ENCODE measurements around the gene BMP5.

Gene BMP5

DNA sequence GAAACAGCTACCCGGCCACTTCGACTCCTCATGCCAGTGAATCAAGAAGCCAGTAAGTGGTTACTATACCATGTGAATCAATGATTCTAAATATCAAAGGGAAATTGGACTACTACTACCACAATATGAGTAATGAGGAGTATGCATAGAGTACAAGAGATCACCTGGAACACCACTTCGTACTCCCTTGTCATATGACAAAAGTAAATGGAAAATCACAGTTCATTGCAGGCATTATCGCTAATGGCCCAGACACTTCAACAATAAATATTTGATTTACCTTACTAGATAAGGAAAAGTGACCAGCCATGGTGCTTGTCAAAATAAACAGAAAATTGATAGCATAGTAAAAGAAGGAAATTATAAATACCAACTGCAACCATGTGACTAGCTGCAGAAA is 73.1 kb downstream of the BMP5 start:
- DNase-seq = no peak

GRCh38 chr6:55798571-55798970 is 76.8 kb downstream of the BMP5 start:
- no peak for DNase-seq

- DNase-seq = no peak
Measured at GRCh38 chr6:55794136-55794812, 81.1 kb downstream of the BMP5 start.

- DNase-seq = no peak
Measured at GRCh38 chr6:55785273-55785672, 90.1 kb downstream of the BMP5 start.

GRCh38 chr6:55782275-55782674 is 93.1 kb downstream of the BMP5 start:
- DNase-seq = peak; percentile 1

GRCh38 chr6:55778705-55779104 is 96.7 kb downstream of the BMP5 start:
- DNase-seq = no peak

DNA sequence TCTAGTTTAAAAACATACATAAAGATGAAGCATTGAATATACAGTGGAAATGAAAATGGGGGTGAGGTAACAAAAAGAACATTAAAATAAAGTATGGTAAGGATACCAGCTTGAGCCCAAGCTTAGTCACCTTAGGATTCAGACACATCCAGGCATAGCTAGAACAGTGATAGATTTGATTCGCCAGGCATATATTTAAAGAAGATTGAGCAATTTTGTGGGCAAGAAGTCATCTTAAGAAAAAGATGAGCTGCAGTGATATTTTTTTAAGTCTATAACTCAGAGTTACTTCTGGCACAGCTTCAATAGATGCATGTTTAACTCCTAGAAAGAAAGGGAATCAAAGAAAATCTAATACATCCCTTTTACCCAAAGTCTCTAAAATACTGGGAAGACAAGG is 97.9 kb downstream of the BMP5 start:
- no peak for DNase-seq

GRCh38 chr6:55776113-55776512 is 99.3 kb downstream of the BMP5 start:
- DNase-seq = no peak

DNA sequence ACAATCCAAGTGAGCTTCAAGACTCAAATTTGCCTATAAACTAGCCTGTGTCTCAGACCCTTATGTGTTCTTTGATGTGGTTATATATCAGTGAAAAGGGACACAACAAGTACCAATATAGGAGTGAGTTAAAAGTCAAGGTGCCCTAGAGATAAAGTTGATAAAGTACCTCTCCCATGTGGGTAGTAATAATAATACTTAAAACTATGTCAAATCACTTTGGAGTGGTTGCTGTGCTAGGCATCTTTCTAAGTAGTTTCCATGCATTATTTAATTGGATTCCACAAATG is 100.4 kb downstream of the BMP5 start:
- no peak for DNase-seq

- DNase-seq = no peak
Measured at GRCh38 chr6:55774286-55775028, 100.9 kb downstream of the BMP5 start.

- DNase-seq = no peak
Measured at GRCh38 chr6:55773620-55774216, 101.7 kb downstream of the BMP5 start.

GRCh38 chr6:55772730-55773129 is 102.7 kb downstream of the BMP5 start:
- no peak for DNase-seq

- DNase-seq = no peak
Measured at GRCh38 chr6:55759536-55759935, 115.9 kb downstream of the BMP5 start.

DNA sequence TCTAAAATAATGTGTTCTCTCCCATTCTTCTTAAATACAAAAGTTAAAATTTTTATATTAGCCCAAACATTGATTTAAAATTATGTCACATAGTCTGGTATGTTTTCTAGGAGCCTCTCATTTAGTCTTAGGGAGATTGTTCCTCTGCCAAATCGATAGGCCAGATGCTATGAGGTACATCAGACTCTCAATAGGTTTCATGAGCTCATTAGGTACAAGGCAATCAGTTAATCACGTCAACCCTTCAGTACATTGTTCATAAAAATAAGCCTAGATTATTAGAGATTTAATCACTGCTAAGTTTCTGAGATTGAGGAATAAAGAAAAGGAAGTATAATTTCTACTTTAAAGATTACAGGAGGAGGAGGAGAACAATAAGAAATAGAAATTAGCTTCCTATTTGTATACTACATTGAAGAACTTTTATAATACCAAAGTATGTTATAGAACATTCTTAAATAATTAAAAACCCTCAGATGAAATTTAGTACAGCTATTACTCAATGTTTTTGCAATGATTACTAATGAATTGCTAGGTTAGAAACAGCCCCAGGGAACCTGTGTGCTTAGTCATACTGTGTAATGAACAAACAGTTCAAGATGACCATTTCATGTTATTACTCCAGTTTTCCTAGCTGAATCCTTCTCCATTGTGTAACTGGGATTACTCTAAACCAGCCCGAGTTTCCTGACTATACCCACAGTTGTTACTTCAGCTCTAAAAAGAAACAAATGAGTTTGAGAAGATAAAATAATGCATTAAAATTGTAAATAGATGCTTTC is 117.0 kb downstream of the BMP5 start:
- no peak for DNase-seq

DNA sequence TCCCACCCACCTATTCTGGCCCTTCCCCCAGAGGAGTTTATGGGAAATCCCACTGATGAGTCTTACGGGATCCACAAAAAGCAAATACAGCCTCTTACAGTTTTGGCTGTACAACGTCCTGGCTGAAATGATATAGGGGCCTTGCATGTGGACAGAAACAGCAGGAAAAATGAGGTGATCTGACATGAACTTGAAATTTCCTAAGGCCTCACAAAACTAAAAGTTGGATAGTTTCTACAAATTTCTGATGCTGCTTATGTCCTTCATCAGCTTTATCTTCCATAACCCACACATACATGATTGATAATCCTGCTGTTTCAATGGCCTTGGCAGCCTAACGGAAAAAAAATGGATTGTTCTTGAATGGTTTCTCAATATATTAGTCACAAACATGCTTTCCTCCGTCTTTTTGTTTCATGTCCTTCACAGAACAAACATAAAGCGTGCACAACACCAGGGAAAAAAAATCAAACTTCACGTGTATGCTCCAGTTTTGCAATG is 118.8 kb downstream of the BMP5 start:
- DNase-seq = no peak

GRCh38 chr6:55748880-55749279 is 126.5 kb downstream of the BMP5 start:
- no peak for DNase-seq

- DNase-seq = no peak
Measured at GRCh38 chr6:55746473-55746872, 128.9 kb downstream of the BMP5 start.

GRCh38 chr6:55734256-55734655 is 141.1 kb downstream of the BMP5 start:
- DNase-seq = no peak

DNA sequence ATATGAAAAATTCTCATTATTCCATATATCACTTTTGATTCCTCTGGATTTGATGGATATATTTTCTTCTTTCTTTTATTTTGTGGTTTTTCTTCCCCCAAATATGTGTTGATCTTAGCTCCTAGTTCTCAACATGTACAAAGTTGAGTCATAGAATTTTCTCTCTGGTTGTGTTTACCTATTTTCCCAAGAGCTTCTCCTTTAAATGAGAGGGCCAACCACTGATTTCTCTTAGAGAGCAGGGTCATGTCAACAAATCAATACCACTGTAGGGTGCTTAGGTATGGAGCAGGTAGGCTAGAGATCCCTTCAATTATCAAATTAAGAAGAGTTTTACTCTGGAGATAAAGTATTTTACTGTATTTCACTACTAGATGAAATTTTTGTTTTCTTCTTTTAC is 145.7 kb downstream of the BMP5 start:
- no peak for DNase-seq

- no peak for DNase-seq
Measured at GRCh38 chr6:55726144-55726543, 149.2 kb downstream of the BMP5 start.

- DNase-seq = no peak
Measured at GRCh38 chr6:55714831-55715230, 160.6 kb downstream of the BMP5 start.

GRCh38 chr6:55713436-55713835 is 162.0 kb downstream of the BMP5 start:
- DNase-seq = no peak

- no peak for DNase-seq
Measured at GRCh38 chr6:55708711-55709110, 166.7 kb downstream of the BMP5 start.
